ENCODE results near the gene ARSG. TPM values are rescaled to one million over a fixed set of nuclear protein-coding genes. Genes with fewer than 3 reads are reported as not detected.

ARSG gene
- polyA plus RNA-seq, 1 donor (not counting 4 experiments of a cell fraction or from before 2014, with no cell fraction given), result 0.41 TPM

GRCh38 chr17:68357886-68358285 lies 66.6 kb downstream of the ARSG start:
- Histone ChIP-seq H3K4me1 (ENCODE audit: control insufficient read depth, extremely low read depth, insufficient read depth, low read length) (no peaks in the 10 kb centered on the region), H3K36me3 (ENCODE audit: control insufficient read depth in 2 of 2, extremely low read depth in 1 of 2, insufficient read depth in 2 of 2, low read length in 2 of 2) (no peaks in the 10 kb centered on the region), H3K4me3 (ENCODE audit: control insufficient read depth in 2 of 3, extremely low read depth in 1 of 3, insufficient read depth in 2 of 3, low read depth in 1 of 3, low read length in 3 of 3) (no peak overlapping the region), H3K9me1 (ENCODE audit: control insufficient read depth, extremely low read depth, insufficient read depth, low read length) (no peaks in the 10 kb centered on the region), H3K4me2 (ENCODE audit: control insufficient read depth, extremely low read depth, insufficient read depth, low read depth, low read length) (no peak overlapping the region), H4K20me1 (ENCODE audit: control insufficient read depth, extremely low read depth, insufficient read depth, low read length) (no peaks in the 10 kb centered on the region), H3K27ac (ENCODE audit: control insufficient read depth, insufficient read depth, low read length) (no peak overlapping the region), H3K27me3 (ENCODE audit: control insufficient read depth, extremely low read depth, insufficient read depth, low read length) (no peaks in the 10 kb centered on the region), H3K9ac (ENCODE audit: control insufficient read depth, extremely low read depth, insufficient read depth, low read length) (no peak overlapping the region), H3K9me3 (ENCODE audit: control insufficient read depth, low read depth, low read length) (no peaks in the 10 kb centered on the region), H2AFZ (ENCODE audit: control insufficient read depth, low read length) (no peak overlapping the region), H3K79me2 (ENCODE audit: control insufficient read depth, insufficient read depth, low read length) (no peaks in the 10 kb centered on the region)
- DNase-seq (ENCODE audit: low read depth, low spot score), result no peak
- dilution Hi-C loops (cut with MboI; ENCODE audit: extremely low pct_ligation_motif_present, low sequenced_read_pairs), result no loop called here
- TF ChIP-seq CTCF (optimal IDR thresholded peaks at IDR 0.05 in 1 of 3, IDR thresholded peaks at IDR 0.05 in 1 of 3, conservative IDR thresholded peaks at IDR 0.05 in 1 of 3; ENCODE audit: extremely low read depth in 1 of 3, insufficient read depth in 2 of 3, low read length in 3 of 3), result no peak
- no peak for TF ChIP-seq EZH2 (IDR thresholded peaks at IDR 0.05; ENCODE audit: low read length)
- no peak for FAIRE-seq

DNA sequence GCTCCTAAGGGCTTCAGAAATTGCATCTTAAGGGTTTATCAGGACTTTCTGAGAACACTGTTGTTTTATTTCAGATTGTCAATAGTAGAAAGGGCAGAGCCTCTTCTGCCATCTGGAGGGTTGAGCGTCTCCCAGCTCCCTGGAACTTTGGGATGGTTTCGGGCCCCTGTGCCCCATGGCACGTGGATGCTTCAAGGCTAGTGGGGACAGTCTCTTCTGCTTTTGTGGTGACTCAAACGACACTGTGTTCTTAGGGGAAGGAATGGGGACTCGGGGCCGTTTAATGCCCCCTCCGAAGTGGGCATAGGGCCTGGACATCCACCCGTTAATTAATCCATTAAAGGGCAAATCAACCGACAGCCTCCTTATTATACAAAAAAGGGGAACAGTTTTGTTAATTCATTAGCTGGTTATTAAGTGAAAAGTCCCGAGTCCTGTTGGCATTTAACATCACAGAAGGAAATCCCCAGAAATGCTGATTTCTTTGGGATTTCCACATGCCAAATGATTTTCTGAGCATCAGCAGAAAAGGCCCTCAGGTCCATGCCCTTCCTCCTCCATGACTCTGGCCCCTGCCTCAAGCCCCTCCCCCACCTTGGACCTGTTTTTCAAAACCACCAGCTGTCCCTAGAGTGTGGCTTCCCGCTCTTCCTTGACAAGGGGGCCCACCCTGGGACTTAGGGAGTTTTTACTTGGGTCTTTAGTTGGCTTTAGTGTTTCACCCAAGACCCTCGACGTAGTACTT lies 68.7 kb downstream of the ARSG start:
- H3K4me1 ChIP-seq (ENCODE audit: control insufficient read depth, extremely low read depth, insufficient read depth, low read length), result no peaks in the 10 kb centered on the region
- dilution Hi-C loops (cut with MboI; ENCODE audit: extremely low pct_ligation_motif_present, low sequenced_read_pairs), result no loop called here
- H2AFZ ChIP-seq (ENCODE audit: control insufficient read depth, low read length), result no peak overlapping the region
- H4K20me1 ChIP-seq (ENCODE audit: control insufficient read depth, extremely low read depth, insufficient read depth, low read length), result no peaks in the 10 kb centered on the region
- FAIRE-seq (no peak), DNase-seq (ENCODE audit: low read depth, low spot score) (no peak)
- TF ChIP-seq EZH2 (IDR thresholded peaks at IDR 0.05; ENCODE audit: low read length), result no peak
- no peak for TF ChIP-seq CTCF (optimal IDR thresholded peaks at IDR 0.05 in 1 of 3, IDR thresholded peaks at IDR 0.05 in 1 of 3, conservative IDR thresholded peaks at IDR 0.05 in 1 of 3; ENCODE audit: extremely low read depth in 1 of 3, insufficient read depth in 2 of 3, low read length in 3 of 3)
- no peak overlapping the region for H3K4me3 ChIP-seq (ENCODE audit: control insufficient read depth in 2 of 3, extremely low read depth in 1 of 3, insufficient read depth in 2 of 3, low read depth in 1 of 3, low read length in 3 of 3)
- no peaks in the 10 kb centered on the region for H3K9me3 ChIP-seq (ENCODE audit: control insufficient read depth, low read depth, low read length)
- H3K27me3 ChIP-seq (ENCODE audit: control insufficient read depth, extremely low read depth, insufficient read depth, low read length), result no peaks in the 10 kb centered on the region
- H3K4me2 ChIP-seq (ENCODE audit: control insufficient read depth, extremely low read depth, insufficient read depth, low read depth, low read length), result no peak overlapping the region
- H3K79me2 ChIP-seq (ENCODE audit: control insufficient read depth, insufficient read depth, low read length), result no peaks in the 10 kb centered on the region
- no peak overlapping the region for H3K9ac ChIP-seq (ENCODE audit: control insufficient read depth, extremely low read depth, insufficient read depth, low read length)
- H3K27ac ChIP-seq (ENCODE audit: control insufficient read depth, insufficient read depth, low read length), result no peak overlapping the region
- H3K36me3 ChIP-seq (ENCODE audit: control insufficient read depth in 2 of 2, extremely low read depth in 1 of 2, insufficient read depth in 2 of 2, low read length in 2 of 2), result no peaks in the 10 kb centered on the region
- H3K9me1 ChIP-seq (ENCODE audit: control insufficient read depth, extremely low read depth, insufficient read depth, low read length), result no peaks in the 10 kb centered on the region
